B cell (primary cell): ENCODE data around the gene SHB.

Source experiments
- CTCF ChIP-seq: fragments of 200-600 bp; IDR thresholded peaks from one replicate; pipeline ENCODE4 v1.8.0; 2022; ENCODE audit warnings: antibody characterized with exemption, mild to moderate bottlenecking
- EZH2 ChIP-seq: IDR thresholded peaks from 2 replicates; pipeline ENCODE4 v1.6.1; 2012; ENCODE audit warnings: borderline replicate concordance, low read depth, mild to moderate bottlenecking, moderate library complexity, low read length; ENCODE audit not compliant: insufficient read depth, poor library complexity, severe bottlenecking

GRCh38 chr9:38022203-38022895, 46.7 kb downstream of the SHB start:
- no peak for TF ChIP-seq CTCF
- TF ChIP-seq EZH2 = no peak
